Fibroblast of skin of left quadriceps (primary cell): ENCODE results near the gene RBM47.

Source experiments
- DNase-seq, 2 experiments: peaks; one replicate each; pipeline ENCODE4 v3.0.0-alpha.2; 2013; ENCODE audit warnings: low read depth in 2 of 2

The RBM47 gene

DNA sequence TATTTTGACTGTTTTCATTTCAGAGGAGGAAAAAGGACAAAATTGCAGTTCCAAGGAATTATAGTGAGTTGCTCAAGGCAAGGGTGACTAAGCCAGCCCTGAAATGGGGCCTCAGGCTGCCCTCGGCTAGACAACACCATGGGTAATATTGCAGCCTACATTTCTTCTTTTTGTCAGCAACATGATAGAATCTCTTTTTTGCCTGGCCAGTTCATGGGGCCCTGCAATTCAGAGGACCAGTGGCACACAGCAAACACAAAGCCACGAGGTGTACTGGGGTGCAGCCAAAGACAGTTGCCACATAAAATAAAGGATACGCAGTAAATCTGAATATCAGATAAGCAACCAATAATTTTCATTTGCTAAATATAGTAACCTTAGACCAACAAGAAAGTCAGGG is 41.8 kb downstream of the RBM47 start:
- DNase-seq = no peak

DNA sequence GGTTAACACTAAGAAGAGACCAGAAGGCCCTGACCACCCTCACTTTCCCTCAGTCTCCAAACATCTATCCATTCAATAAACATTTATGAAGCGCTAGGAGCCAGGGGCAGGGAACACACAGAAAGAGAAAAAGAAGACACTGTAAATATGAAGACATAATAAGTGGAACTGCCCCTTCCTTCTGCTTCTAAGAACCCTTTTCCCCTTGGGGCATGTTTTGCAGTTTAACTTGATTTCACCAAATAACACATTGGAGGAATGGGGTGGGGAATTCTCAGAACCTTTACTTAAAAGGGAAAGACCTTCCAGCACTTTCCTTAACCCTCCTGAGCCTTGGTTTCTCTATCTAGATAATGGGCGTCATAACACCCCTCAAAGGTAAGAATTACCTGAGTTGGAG is 42.3 kb downstream of the RBM47 start:
- no peak for DNase-seq

DNA sequence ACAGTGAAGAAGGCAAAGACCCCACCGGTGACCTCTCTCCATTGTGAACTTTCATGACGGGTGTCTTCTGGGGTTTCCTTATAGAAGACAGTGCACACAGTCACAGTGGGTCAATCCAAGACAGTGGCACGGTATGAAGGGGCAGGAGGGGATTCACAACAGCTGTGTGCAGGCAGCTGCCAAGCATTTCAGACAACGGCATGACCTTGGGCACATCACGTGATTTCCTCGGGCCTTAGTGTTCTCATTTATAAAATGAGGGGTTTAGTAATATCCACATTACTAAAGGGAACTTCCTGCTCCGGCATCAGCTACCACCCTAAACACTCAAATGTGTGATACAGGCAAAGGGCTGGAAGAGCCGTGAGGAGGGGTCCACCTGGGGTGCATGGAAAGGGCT is 42.9 kb downstream of the RBM47 start:
- no peak for DNase-seq

DNA sequence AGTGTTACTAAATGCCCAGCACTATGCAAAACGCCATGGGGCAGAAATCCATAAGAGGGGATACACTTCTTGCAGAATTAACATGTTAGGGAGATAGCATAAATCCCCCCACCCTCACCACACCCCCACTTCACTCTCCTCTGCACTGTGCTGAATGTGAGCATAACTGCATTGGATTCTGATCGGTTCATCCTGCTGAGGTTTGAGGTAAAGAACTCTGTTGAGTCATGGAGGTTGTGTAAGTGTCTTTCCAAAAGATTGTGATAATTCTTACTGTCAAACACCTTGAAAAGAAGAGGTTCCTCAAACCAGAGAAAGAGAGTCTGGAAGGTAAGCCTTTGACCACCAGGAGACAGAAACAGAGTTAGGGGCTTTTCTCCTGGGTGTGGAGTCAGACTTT is 43.6 kb downstream of the RBM47 start:
- DNase-seq = no peak

DNA sequence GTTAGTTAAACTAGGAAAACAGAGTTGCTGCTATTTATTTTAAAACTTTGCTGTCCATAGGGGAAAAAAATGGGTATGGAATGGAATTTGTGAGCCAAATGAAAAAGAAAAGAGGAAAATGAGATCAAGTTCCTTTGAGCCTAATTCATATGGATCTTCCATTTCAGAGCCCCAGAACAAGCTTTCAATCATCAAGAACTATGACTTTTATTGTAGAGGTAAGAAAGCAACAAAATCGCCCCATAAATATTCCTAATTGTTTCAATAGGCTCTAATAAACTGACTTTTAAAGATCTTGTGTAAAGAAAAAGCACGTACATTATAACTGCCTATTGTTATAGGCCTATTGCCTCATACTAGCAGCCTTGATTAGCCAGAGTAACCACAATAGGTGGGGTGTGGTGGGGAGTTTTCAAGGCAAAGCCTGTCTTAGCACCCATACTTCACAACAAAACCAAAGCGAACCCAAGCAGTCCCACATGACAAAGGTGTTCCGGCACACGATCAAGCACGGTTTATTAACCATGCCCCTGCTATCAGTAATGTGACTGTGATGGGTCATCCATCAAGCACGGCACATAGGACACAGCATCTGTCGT is 44.4 kb downstream of the RBM47 start:
- DNase-seq = no peak

DNA sequence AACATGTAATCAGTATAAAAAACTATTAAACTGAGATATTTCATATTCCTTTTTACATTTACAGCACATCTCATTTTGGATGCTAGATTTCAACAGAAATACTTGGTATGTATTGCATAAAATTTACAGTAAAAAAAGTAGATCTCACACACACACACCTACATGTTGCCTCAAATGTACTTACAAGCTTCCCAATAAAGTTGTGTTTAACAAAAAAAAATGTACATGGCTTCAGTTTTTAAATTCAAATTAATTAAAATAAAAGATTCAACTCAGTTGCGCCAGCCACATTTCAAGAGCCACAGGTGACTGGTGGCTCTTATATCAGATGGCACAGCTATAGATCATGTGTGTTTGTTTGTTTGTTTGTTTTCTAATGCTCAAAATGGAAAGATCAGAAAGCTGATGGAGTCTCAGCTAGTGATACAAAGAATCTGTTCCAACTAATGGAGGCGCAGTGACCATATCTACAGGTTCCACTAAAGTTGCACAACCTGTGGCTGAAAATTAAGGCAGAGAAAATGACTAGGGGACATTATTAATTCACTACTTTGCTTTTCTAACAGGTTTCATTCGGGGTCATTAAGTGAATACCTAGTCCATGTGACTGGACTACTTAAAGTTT is 45.0 kb downstream of the RBM47 start:
- no peak for DNase-seq

DNA sequence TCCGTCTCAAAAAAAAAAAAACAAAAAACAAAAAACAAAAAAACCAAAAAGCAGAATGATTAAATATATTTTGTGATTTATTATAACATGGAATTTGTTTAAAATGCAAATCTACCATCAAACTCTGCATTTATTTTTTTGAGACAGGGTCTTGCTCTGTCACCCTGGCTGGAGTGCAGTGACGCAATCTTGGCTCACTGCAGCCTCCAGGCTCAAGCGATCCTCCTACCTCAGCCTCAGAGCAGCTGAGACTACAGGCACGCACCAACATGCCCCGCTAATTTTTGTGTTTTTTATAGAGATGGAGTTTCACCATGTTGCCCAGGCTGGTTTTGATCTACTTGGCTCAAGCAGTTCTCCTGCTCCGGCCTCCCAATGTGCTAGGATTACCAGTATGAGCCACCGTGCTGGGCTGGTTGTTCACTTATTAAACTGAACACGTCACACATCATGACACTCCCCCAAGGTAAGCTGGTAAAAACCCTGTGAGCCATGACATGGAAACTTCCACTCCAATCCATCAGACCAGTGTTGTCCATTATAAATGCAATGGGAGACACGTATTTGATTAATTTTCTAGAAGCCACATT is 45.7 kb downstream of the RBM47 start:
- no peak for DNase-seq

DNA sequence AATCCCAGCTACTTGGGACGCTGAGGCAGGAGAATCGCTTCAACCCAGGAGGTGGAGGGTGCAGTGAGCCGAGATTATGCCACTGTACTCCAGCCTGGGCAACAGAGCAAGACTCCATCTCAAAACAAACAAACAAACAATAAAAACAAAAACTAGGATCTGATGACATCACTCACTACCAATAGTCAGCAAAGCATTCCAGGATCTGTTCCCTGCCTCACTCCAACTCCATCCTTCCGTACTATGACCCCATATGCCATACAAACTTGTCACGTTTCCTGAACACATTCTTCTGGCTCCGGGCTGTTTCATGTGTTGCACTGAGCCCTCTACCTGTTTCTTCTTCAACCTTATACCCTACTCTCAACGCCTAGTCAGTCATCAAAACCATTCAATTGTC is 47.3 kb downstream of the RBM47 start:
- no peak for DNase-seq

DNA sequence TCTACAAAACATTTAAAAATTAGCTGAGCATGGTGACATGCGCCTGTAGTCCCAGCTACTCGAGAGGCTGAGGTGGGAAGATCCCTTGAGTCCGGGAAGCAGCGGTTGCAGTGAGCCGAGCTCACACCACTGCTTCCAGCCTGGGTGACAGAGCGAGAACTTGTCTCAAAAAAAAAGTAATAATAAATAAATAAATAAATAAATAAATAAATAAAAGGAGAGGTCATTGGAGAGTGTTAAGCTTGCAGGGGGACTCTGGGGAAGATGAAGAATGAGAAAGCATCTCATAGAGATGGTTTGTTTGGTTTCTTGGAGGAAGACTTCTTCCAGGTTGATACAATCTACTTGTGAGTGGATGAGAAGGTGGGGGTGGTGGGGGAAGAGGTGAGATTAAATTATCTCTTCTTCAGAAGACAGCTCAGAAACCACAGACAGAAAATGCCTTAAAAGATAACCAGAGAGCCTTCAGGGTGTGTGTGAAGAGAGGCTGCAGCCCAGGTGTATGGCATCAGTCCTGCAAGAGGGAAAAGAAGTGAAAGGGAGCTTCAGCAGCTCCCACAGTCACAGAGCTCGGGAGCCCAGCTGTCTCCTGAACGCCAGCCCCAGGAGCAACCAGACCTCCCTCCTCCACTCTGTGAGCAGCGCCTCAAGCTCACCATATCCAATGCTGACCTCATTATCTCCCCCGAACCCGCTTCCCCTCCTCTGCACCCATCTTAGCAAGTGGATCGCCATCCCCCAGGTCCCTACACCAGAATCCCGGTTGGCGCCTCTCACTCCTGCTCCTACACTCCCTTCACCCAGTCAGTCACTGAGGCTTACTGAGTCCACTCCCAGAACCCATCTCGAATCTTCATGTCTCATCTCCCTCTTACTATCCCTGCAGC is 48.2 kb downstream of the RBM47 start:
- DNase-seq = no peak

DNA sequence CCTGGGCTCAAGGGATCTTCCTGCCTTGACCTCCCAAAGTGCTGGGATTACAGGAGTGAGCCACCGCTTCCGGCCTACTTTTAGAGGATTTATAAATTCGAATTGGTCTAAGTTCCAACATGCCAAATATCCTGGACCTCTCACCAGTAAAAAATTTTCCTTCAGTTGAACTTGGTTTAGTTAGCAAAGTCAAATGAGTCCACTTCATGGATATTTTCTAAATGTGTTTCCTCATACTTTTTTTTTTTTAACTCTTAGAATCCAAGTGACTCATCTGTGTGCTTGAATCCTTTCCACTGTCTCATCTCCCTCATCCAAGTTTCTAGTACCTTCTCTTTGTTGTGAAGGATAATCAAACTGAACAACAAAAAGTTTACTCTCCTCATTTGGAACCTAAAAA is 49.7 kb downstream of the RBM47 start:
- DNase-seq = peak; percentile 52 to 55

DNA sequence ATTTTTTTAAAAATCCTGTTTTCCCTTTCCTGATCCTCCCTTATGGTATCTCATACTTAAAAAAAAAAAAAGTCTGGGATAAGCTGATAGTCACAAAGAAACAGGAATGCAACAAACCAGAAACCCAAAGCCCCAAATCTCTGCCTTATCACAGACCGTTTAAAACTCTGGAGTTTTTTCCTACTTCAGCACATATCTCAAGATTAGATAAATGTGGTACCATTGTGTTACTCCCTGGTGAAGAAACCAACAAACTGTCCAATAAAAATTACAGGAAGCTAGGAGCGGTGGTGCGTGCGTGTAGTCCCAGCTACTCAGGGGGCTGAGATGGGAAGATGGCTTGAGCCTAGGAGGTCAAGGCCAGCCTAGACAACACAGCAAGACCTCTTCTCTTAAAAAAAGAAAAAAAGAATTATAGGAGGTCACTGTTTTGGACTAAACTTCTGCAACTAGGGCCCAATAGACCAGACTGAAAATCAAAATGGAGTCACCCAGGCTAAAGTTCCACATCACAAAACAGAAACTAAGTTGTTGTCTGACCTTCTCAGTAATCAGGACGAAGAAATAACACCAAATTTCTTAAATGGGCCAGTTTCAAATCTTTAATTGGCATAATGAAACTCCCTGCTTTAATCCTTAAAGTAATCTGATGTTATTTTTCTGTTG is 51.9 kb downstream of the RBM47 start:
- no peak for DNase-seq

DNA sequence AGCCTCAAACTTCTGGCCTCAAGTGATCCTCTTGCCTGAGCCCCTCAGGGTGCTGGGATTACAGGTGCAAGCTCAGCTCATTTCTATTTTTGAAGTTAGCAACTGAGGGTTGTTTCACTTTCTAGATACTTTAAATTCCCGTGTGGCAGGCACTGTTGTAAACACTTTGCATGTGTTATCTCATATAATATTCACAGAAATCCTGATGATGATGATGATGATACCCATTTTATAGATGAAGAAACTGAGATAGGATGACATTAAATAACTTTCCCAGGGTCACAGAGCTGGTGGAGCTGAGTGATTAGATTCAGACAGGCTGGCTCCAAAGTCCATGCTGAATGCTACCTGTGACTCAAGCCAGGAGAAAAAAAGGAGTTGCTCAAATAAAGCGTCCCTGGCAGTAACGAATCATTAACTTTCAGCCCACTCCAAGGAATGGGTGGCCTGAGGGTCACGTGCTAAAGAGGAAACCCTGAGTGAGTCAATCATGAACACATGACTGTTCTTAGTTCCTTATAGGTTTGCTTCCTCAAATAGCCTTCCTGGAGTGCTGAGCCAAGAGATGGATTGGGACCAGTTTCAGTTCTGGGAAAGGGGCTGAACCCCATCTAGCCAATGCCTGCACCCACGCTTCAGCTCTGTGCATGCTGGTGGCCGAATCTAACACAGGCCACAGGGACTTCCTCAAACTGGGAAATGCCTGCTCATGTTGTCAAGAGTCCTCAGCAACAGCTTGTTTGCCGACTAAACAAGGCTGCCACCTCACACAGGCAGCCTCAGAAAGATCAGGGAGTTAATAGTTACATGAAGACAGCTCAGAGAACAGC is 52.8 kb downstream of the RBM47 start:
- DNase-seq = peak; percentile 44 to 51

DNA sequence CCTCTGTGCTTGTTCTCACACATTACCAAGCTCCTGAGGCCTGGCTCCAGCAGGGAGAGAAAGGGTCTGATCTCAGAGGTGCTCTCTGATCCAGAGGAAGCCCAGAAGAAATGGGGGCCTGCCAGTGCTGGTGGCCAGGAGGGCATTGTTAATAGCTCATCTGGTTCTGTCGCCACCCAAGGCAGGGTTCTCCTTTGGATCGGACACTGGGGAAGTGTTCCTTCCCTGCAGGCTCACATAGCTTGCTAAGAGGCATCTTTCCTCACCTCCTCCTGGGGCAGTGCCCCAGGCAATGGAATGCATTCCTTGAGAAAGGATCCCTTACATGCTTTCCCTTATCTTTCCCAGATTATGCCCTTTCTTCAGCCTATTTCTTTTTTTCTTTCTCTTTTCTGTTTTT is 53.8 kb downstream of the RBM47 start:
- DNase-seq = no peak

DNA sequence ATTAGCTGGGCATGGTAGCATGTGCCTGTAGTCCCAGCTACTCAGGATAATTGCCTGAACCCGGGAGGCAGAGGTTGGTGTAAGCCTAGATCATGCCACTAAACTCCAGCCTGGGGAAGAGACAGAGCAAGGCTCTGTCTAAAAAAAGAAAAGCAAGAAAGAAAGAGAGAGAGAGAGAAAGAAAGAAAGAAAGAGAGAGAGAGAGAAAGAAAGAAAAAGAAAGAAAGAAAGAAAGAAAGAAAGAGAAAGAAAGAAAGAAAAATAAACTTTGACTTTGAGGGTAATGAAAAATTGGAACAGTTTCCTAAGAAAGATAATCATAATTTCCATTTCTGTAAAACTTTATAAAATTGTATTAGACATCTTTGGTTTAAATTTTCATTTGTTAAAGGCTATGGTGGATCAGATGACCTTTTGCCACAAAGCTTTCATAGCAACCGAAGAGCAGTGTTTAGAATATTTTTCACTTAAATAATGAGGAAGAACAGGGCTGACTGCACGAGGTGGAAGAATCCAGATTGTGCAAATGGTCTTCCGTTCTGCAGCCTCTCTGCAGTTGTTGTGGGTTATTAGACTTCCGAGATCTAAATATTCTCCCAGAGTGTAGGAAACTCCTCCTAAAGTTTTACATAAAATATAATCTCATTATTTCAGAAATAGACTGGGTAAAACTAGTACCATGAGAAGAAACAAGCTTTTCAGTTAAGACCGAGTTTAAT is 55.9 kb downstream of the RBM47 start:
- no peak for DNase-seq

DNA sequence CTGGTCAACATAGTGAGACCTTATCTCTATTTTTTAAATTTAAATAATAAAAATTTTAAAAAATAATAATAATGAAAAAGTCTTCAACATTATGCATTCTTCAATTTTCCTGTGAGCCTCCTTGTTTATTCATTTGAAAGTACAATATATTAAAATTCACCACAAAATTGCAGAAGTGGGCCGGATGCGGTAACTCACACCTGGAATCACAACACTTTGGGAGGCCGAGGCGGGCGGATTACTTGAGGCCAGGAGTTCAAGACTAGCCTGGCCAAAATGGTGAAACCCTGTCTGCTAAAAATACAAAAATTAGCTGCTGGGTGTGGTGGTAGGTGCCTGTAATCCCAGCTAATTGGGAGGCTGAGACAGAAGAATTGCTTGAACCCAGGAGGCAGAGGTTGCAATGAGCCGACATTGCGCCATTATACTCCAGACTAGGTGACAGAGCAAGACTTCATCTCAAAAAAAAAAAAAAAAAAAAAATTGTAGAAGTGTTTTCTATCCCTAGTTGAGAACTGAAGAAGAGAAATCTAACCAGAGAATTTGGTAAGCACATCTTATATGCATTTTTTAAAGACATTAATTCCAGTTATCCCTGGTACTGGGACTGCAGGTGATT is 56.9 kb downstream of the RBM47 start:
- no peak for DNase-seq

DNA sequence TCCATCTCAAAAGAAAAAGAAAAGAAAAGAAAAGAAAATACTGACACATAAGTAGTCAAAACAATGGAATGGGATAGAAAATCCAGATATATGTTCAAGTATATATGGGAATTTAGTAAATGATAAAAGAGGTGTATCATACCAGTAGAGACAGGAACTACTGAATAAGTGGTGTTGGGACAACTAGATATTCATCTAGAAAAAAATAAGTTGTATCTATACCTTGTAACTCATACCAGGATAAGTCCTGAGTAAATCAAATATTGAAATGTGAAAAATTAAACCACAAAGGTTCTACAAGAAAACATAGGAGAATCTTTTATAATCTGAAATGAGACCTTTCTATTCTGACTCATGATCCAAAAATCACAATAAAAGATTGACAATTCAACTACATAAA is 58.5 kb downstream of the RBM47 start:
- DNase-seq = no peak

DNA sequence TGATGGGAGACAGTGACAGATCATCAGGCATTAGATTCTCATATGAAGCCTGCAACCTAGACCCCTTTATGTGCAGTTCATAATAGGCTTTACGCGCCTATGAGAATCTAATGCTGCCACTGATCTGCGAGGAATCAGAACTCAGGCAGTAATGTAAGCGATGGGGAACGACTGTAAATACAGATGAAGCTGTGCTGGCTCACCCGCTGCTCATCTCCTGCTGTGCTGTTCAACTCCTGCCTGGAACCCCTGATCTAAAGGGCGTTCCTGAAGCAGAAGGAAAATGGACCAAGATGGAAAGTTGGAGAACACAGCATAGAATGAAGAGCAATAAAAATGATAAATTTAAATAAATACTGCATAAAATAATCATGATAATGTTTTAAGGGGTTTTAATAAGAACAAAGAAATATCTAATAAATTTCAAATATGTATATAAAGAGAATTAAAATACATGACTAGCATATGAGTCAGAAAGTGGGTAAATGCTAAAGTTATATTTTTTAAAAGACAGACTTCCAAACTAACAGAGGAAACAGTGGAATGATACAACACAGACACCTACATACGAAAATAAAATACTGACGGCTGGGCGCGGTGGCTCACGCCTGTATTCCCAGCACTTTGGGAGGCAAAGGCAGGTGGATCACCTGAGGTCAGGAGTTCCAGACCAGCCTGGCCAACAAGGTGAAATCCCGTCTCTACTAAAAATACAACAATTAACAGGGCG is 59.2 kb downstream of the RBM47 start:
- DNase-seq = no peak

DNA sequence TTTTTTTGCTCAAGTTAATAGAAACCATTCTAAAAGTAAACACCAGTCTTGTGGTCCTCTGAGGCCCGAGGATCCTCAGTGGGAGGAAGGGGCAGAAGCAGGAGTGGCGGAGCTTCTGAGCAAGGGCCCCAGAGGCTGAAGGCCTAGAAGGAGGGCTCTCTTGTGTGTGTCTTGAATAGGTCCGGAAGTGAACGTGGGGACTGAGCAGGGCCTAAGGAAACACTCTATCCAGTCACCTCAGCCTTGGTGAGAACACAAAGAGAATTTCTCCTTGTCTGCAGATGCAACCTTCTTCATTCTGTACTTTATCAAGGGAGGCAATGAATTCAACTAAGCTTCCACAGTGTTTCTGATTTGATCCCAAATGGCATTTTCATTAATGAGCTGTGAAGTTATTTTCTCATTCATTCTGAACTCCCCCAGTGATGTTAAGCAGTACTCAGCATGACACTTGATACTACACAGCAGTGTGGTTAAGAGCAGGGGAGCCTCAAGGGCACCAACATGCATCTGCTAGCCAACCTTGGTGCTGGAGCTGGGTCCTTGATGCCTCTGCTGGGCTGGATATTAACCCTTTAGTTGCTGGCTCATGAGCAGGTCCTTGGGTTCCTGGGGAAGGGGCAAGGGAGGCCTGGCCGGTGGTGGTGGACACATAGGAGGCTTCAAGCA is 64.7 kb downstream of the RBM47 start:
- no peak for DNase-seq

DNA sequence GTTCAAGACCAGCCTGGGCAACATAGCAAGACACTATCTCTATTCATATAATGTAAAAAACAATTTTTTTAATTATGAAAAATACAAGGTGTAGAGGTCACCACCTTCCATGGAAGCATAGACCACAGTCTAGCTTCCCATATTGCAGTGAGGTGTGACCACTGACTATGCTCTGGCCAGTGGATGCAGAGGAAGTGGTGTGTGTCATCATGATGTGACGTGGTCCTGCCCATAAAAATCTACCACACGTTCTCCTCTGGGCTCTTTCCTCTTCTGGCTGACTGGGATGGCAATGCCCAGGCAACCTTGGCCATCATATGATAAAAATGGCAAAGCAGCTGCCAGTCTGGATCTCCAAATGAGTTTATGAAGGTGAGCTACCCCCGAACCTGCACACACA is 65.7 kb downstream of the RBM47 start:
- DNase-seq = no peak
